Trophoblast cell (in vitro differentiated cells and primary cell): ENCODE results near the gene DDX49.

Experiments used
- DNase-seq, 2 donors: peaks; one replicate each; pipeline ENCODE4 v3.0.0-alpha.2; 2016
- H2AFZ ChIP-seq: 2 replicates; pipeline ENCODE4 v1.6.1; 2013; ENCODE audit warnings: low read length, moderate library complexity, mild to moderate bottlenecking; ENCODE audit not compliant: insufficient read depth, poor library complexity
- H2AK5ac ChIP-seq: 2 replicates; pipeline ENCODE4 v1.6.1; 2013; ENCODE audit warnings: mild to moderate bottlenecking, low read length
- H2BK120ac ChIP-seq: 2 replicates; pipeline ENCODE4 v1.6.1; 2013; ENCODE audit warnings: low read length, mild to moderate bottlenecking, moderate library complexity; ENCODE audit not compliant: insufficient read depth, poor library complexity
- H2BK12ac ChIP-seq: 2 replicates; pipeline ENCODE4 v1.6.1; 2013; ENCODE audit warnings: mild to moderate bottlenecking, low read length, moderate library complexity
- H2BK5ac ChIP-seq: 2 replicates; pipeline ENCODE4 v1.6.1; 2013; ENCODE audit warnings: low read length, low read depth, moderate library complexity, mild to moderate bottlenecking; ENCODE audit not compliant: poor library complexity
- H3K14ac ChIP-seq: 2 replicates; pipeline ENCODE4 v1.6.1; 2013; ENCODE audit warnings: mild to moderate bottlenecking, low read length
- H3K18ac ChIP-seq: 2 replicates; pipeline ENCODE4 v1.6.1; 2013; ENCODE audit warnings: mild to moderate bottlenecking, low read length
- H3K23ac ChIP-seq: 2 replicates; pipeline ENCODE4 v1.6.1; 2013; ENCODE audit warnings: low read length
- H3K27ac ChIP-seq: 2 replicates; pipeline ENCODE4 v1.5.1; 2013; ENCODE audit warnings: low read depth, mild to moderate bottlenecking, inconsistent platforms, low read length, moderate library complexity
- H3K27me3 ChIP-seq: 2 replicates; pipeline ENCODE4 v1.6.1; 2013; ENCODE audit warnings: inconsistent platforms, mild to moderate bottlenecking, low read length, moderate library complexity; ENCODE audit not compliant: insufficient read depth
- H3K36me3 ChIP-seq, 2 experiments: 1 replicate in 1 of 2; 2 replicates in 1 of 2; pipeline ENCODE4 v1.6.1; 2013; ENCODE audit warnings: low read length in 2 of 2, mild to moderate bottlenecking in 2 of 2, moderate library complexity in 1 of 2; ENCODE audit not compliant: insufficient read depth in 2 of 2, control insufficient read depth in 1 of 2
- H3K4ac ChIP-seq: 2 replicates; pipeline ENCODE4 v1.6.1; 2013; ENCODE audit warnings: low read depth, mild to moderate bottlenecking, low read length, moderate library complexity
- H3K4me1 ChIP-seq, 2 experiments: 1 replicate in 1 of 2; 2 replicates in 1 of 2; pipeline ENCODE4 v1.6.1; 2013; ENCODE audit warnings: low read length in 2 of 2, mild to moderate bottlenecking in 2 of 2, moderate library complexity in 1 of 2; ENCODE audit not compliant: insufficient read depth in 2 of 2, control insufficient read depth in 1 of 2
- H3K4me2 ChIP-seq: 2 replicates; pipeline ENCODE4 v1.6.1; 2013; ENCODE audit warnings: inconsistent platforms, mild to moderate bottlenecking, low read length, moderate library complexity
- H3K4me3 ChIP-seq: 2 replicates; pipeline ENCODE4 v1.5.1; 2013; ENCODE audit warnings: mild to moderate bottlenecking, low read depth, low read length, inconsistent platforms
- H3K79me1 ChIP-seq: one replicate; pipeline ENCODE4 v1.6.1; 2013; ENCODE audit warnings: low read length
- H3K79me2 ChIP-seq: 2 replicates; pipeline ENCODE4 v1.6.1; 2013; ENCODE audit warnings: low read length, mild to moderate bottlenecking; ENCODE audit not compliant: control insufficient read depth, insufficient read depth, poor library complexity
- H3K9ac ChIP-seq: 2 replicates; pipeline ENCODE4 v1.6.1; 2013; ENCODE audit warnings: mild to moderate bottlenecking, low read length
- H3K9me3 ChIP-seq: 2 replicates; pipeline ENCODE4 v1.6.1; 2013; ENCODE audit warnings: low read depth, mild to moderate bottlenecking, control low read depth, inconsistent platforms, low read length; ENCODE audit not compliant: insufficient read depth
- H4K12ac ChIP-seq: 2 replicates; pipeline ENCODE4 v1.6.1; 2013; ENCODE audit warnings: low read depth, mild to moderate bottlenecking, low read length, moderate library complexity
- H4K8ac ChIP-seq: 2 replicates; pipeline ENCODE4 v1.6.1; 2013; ENCODE audit warnings: low read depth, mild to moderate bottlenecking, low read length, moderate library complexity
- H4K91ac ChIP-seq: one replicate; pipeline ENCODE4 v1.6.1; 2013; ENCODE audit warnings: low read depth, mild to moderate bottlenecking, low read length, moderate library complexity
- WGBS: extraction: QIAGEN DNeasy Blood & Tissue Kit; methylation state at CpG from one replicate; pipeline ENCODE4 v1.1.7; 2013; ENCODE audit warnings: missing lambda C conversion rate; ENCODE audit not compliant: insufficient read length, insufficient coverage; ENCODE audit errors: extremely low coverage; 5-methylcytosine and 5-hydroxymethylcytosine counted together

The DDX49 gene

DNA sequence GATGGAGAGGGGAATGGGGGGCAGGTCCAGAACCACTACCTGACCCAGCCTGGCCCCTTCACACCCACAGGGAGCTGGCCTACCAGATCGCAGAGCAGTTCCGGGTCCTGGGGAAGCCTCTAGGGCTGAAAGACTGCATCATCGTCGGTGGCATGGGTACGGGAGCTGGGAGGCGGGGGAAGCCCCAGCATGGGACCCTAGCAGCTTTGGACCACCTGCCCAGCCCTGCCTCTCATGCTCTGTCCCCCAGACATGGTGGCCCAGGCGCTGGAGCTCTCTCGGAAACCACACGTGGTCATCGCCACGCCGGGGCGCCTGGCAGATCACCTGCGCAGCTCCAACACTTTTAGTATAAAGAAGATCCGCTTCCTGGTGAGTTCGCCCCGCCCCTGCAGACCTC lies 2.1 kb downstream of the DDX49 start:
- no peaks in the 10 kb centered on the region for H3K9me3 ChIP-seq
- no peak overlapping the region for H3K27ac ChIP-seq
- H3K79me1 ChIP-seq: peaks cover 5% of the 10 kb centered on the region
- H3K18ac ChIP-seq: no peak overlapping the region
- no peak overlapping the region for H3K9ac ChIP-seq
- no peak overlapping the region for H2BK5ac ChIP-seq
- H4K91ac ChIP-seq: no peak overlapping the region
- no peak overlapping the region for H3K4me2 ChIP-seq
- no peak overlapping the region for H3K14ac ChIP-seq
- H2BK12ac ChIP-seq: no peak overlapping the region
- peaks cover 6 to 9% of the 10 kb centered on the region in 2 experiments for H3K4me1 ChIP-seq
- no peak overlapping the region for H2AK5ac ChIP-seq
- H3K23ac ChIP-seq: no peak overlapping the region
- DNase-seq: no peak
- H2AFZ ChIP-seq: no peak overlapping the region
- peak overlapping the region; percentile 3 for H3K4me3 ChIP-seq
- H3K4ac ChIP-seq: no peak overlapping the region
- no peak overlapping the region for H4K8ac ChIP-seq
- H3K27me3 ChIP-seq: no peaks in the 10 kb centered on the region
- no peak overlapping the region for H4K12ac ChIP-seq
- no peak overlapping the region for H2BK120ac ChIP-seq
- H3K36me3 ChIP-seq: peaks cover 45 to 51% of the 10 kb centered on the region in 2 experiments
- no CpG with 5 or more reads among the region's 17 CpGs for WGBS
- H3K79me2 ChIP-seq: peaks cover 16% of the 10 kb centered on the region

- H2BK5ac ChIP-seq: no peak overlapping the region
- H2AK5ac ChIP-seq: no peak overlapping the region
- H4K91ac ChIP-seq: no peak overlapping the region
- no peak overlapping the region for H4K8ac ChIP-seq
- H3K27ac ChIP-seq: no peak overlapping the region
- H3K14ac ChIP-seq: no peak overlapping the region
- H3K4me3 ChIP-seq: no peak overlapping the region
- no peak overlapping the region for H2BK120ac ChIP-seq
- H2BK12ac ChIP-seq: no peak overlapping the region
- H3K79me1 ChIP-seq: peaks cover 5% of the 10 kb centered on the region
- H3K36me3 ChIP-seq: peaks cover 47 to 55% of the 10 kb centered on the region in 2 experiments
- H3K9ac ChIP-seq: no peak overlapping the region
- peaks cover 16% of the 10 kb centered on the region for H3K79me2 ChIP-seq
- no peak overlapping the region for H3K18ac ChIP-seq
- no peaks in the 10 kb centered on the region for H3K27me3 ChIP-seq
- peaks cover 6 to 9% of the 10 kb centered on the region in 2 experiments for H3K4me1 ChIP-seq
- DNase-seq: no peak
- H3K23ac ChIP-seq: no peak overlapping the region
- H2AFZ ChIP-seq: no peak overlapping the region
- no peak overlapping the region for H3K4me2 ChIP-seq
- WGBS: no CpG with 5 or more reads among the region's 29 CpGs
- peaks cover under 1% of the 10 kb centered on the region for H3K9me3 ChIP-seq
- H3K4ac ChIP-seq: no peak overlapping the region
- H4K12ac ChIP-seq: no peak overlapping the region
Measured at GRCh38 chr19:18922228-18922985, 2.9 kb downstream of the DDX49 start.

DNA sequence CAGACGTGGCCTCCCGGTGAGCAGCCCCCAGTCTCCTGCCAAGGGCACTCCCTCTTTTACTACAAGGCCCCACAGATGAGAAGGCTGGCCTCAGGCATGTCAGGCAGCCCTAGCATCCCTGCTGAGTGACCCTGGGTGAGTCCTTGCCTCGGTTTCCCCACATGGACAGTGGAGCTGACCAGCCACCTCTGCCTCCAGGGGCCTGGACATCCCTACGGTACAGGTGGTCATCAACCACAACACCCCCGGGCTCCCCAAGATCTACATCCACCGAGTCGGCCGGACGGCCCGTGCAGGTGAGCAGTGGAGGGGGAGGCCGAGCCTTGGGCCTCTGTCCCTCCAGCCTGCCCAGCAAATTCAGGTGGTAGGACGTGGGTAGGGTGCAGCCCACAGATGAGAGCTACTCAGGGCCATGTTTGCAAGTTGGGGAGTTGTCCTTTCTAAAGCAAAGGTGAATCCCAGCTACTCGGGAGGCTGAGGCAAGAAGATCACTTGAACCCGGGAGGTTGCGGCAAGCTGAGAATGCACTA lies 5.2 kb downstream of the DDX49 start:
- Histone ChIP-seq H3K9me3 (peaks cover 3% of the 10 kb centered on the region), H4K91ac (no peak overlapping the region), H3K27me3 (no peaks in the 10 kb centered on the region), H4K12ac (no peak overlapping the region), H3K18ac (no peak overlapping the region), H3K27ac (no peak overlapping the region), H3K4ac (no peak overlapping the region), H3K9ac (no peak overlapping the region), H2BK12ac (no peak overlapping the region), H3K4me2 (no peak overlapping the region), H2BK5ac (no peak overlapping the region), H3K4me1 (peaks cover 3 to 5% of the 10 kb centered on the region in 2 experiments), H2BK120ac (no peak overlapping the region), H3K14ac (no peak overlapping the region), H3K36me3 (peaks cover 71 to 77% of the 10 kb centered on the region in 2 experiments), H3K79me2 (peaks cover 3% of the 10 kb centered on the region), H3K23ac (no peak overlapping the region), H3K4me3 (no peak overlapping the region), H2AFZ (no peak overlapping the region), H3K79me1 (no peaks in the 10 kb centered on the region), H4K8ac (no peak overlapping the region), H2AK5ac (no peak overlapping the region)
- WGBS: no CpG with 5 or more reads among the region's 15 CpGs
- no peak for DNase-seq

DNA sequence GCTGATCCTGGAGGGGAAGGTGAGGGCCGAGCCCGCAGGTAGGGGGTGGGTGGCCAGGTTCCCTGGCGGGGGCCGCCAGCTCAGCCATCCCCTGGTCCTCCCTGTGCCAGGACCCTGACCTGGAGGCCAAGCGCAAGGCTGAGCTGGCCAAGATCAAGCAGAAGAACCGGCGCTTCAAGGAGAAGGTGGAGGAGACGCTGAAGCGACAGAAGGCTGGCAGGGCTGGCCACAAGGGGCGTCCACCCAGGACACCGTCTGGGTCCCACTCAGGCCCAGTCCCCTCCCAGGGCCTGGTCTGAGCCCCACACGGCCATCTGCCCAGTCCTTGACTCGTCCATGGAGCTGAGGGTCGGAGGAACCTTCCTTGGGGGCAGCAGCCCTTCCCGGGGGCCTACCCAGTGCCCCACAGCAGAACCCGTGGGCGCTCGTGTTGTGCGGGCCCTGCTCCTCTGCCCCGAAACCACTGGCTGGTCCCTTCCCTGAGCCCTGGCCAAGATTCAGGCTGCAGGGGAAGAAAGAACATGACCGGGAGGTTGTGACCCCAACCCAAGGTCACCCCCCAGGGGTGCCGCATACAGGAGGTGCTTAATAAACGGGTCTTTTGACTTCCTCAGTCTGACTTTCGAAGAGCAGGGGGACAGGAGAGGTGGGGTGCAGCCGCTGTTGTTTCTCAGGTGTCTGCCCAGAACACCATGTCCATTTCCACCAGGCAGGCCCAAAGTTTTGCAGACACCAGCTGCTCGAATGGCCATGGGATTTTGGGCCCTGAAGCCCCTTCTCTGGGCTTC lies 8.7 kb downstream of the DDX49 start:
- no peak overlapping the region for H4K8ac ChIP-seq
- peaks cover 60 to 70% of the 10 kb centered on the region in 2 experiments for H3K36me3 ChIP-seq
- no peak for DNase-seq
- peak overlapping the region; percentile 31 for H4K12ac ChIP-seq
- no peak overlapping the region for H3K14ac ChIP-seq
- H2AFZ ChIP-seq: no peak overlapping the region
- no peaks in the 10 kb centered on the region for H3K79me1 ChIP-seq
- no peak overlapping the region for H4K91ac ChIP-seq
- no peaks in the 10 kb centered on the region for H3K79me2 ChIP-seq
- no CpG with 5 or more reads among the region's 26 CpGs for WGBS
- H2BK120ac ChIP-seq: no peak overlapping the region
- H3K4me1 ChIP-seq: peaks cover 5 to 7% of the 10 kb centered on the region in 2 experiments
- H3K4ac ChIP-seq: no peak overlapping the region
- H3K9me3 ChIP-seq: peaks cover 5% of the 10 kb centered on the region
- H3K4me2 ChIP-seq: no peak overlapping the region
- no peak overlapping the region for H3K23ac ChIP-seq
- no peak overlapping the region for H2BK5ac ChIP-seq
- H2BK12ac ChIP-seq: no peak overlapping the region
- H3K27ac ChIP-seq: no peak overlapping the region
- no peak overlapping the region for H3K9ac ChIP-seq
- H2AK5ac ChIP-seq: no peak overlapping the region
- H3K4me3 ChIP-seq: peak overlapping the region; percentile 44
- no peaks in the 10 kb centered on the region for H3K27me3 ChIP-seq
- no peak overlapping the region for H3K18ac ChIP-seq
